Measurements from ENCODE around the gene SLC9A8. TPM values are rescaled to one million over a fixed set of nuclear protein-coding genes. Genes with fewer than 3 reads are reported as not detected.

Gene SLC9A8
- total and polyA plus RNA-seq, 9 donors = 4.0 to 6.3 (median 5.4) TPM

GRCh38 chr20:49905415-49906091 is 92.9 kb downstream of the SLC9A8 start:
- 90% methylated on average over 29 of the region's 29 CpGs for WGBS (ENCODE audit: insufficient coverage)
- no peak overlapping the region for H3K27ac ChIP-seq (ENCODE audit: low read length)

GRCh38 chr20:49906101-49906604 is 93.5 kb downstream of the SLC9A8 start:
- no peak overlapping the region for H3K4me3 ChIP-seq (ENCODE audit: low read length)
- DNase-seq = no peak
- peaks cover 57% of the 10 kb centered on the region for H3K36me3 ChIP-seq (ENCODE audit: control insufficient read depth, insufficient read depth, low read length)
- no peak overlapping the region for H3K27ac ChIP-seq (ENCODE audit: low read length)
- peaks cover 16% of the 10 kb centered on the region for H3K4me1 ChIP-seq (ENCODE audit: control insufficient read depth, insufficient read depth, low read length)
- H3K9me3 ChIP-seq (replicated peaks; ENCODE audit: control insufficient read depth, low read depth, low read length) = no peaks in the 10 kb centered on the region
- H3K27me3 ChIP-seq (ENCODE audit: control insufficient read depth, insufficient read depth, low read length) = no peaks in the 10 kb centered on the region
- 91% methylated on average over 37 of the region's 37 CpGs for WGBS (ENCODE audit: insufficient coverage)

More at GRCh38 chr20:49905415-49906091, 92.9 kb downstream of the SLC9A8 start:
- H3K4me3 ChIP-seq (ENCODE audit: low read length) = no peak overlapping the region
- no peaks in the 10 kb centered on the region for H3K9me3 ChIP-seq (replicated peaks; ENCODE audit: control insufficient read depth, low read depth, low read length)
- H3K27me3 ChIP-seq (ENCODE audit: control insufficient read depth, insufficient read depth, low read length) = no peaks in the 10 kb centered on the region
- H3K36me3 ChIP-seq (ENCODE audit: control insufficient read depth, insufficient read depth, low read length) = peaks cover 57% of the 10 kb centered on the region
- peaks cover 12% of the 10 kb centered on the region for H3K4me1 ChIP-seq (ENCODE audit: control insufficient read depth, insufficient read depth, low read length)
- DNase-seq = no peak

- WGBS (ENCODE audit: insufficient coverage) = 86% methylated on average over 15 of the region's 15 CpGs
- Histone ChIP-seq H3K36me3 (ENCODE audit: control insufficient read depth, insufficient read depth, low read length) (peaks cover 58% of the 10 kb centered on the region), H3K4me1 (ENCODE audit: control insufficient read depth, insufficient read depth, low read length) (peaks cover 16% of the 10 kb centered on the region), H3K4me3 (ENCODE audit: low read length) (no peak overlapping the region), H3K27me3 (ENCODE audit: control insufficient read depth, insufficient read depth, low read length) (no peaks in the 10 kb centered on the region), H3K27ac (ENCODE audit: low read length) (no peak overlapping the region), H3K9me3 (replicated peaks; ENCODE audit: control insufficient read depth, low read depth, low read length) (no peaks in the 10 kb centered on the region)
- DNase-seq = no peak
These were observed 94.1 kb downstream of the SLC9A8 start for GRCh38 chr20:49906615-49907154.

- Histone ChIP-seq H3K27ac (ENCODE audit: low read length) (no peak overlapping the region), H3K4me3 (ENCODE audit: low read length) (no peak overlapping the region), H3K36me3 (ENCODE audit: control insufficient read depth, insufficient read depth, low read length) (peaks cover 60% of the 10 kb centered on the region), H3K27me3 (ENCODE audit: control insufficient read depth, insufficient read depth, low read length) (no peaks in the 10 kb centered on the region), H3K4me1 (ENCODE audit: control insufficient read depth, insufficient read depth, low read length) (peaks cover 16% of the 10 kb centered on the region), H3K9me3 (replicated peaks; ENCODE audit: control insufficient read depth, low read depth, low read length) (no peaks in the 10 kb centered on the region)
- DNase-seq = no peak
- 94% methylated on average over 18 of the region's 19 CpGs for WGBS (ENCODE audit: insufficient coverage)
These were observed 95.0 kb downstream of the SLC9A8 start for GRCh38 chr20:49907405-49908257.

- WGBS (ENCODE audit: insufficient coverage) = 96% methylated on average over 10 of the region's 11 CpGs
- Histone ChIP-seq H3K4me3 (ENCODE audit: low read length) (no peak overlapping the region), H3K4me1 (ENCODE audit: control insufficient read depth, insufficient read depth, low read length) (peaks cover 16% of the 10 kb centered on the region), H3K36me3 (ENCODE audit: control insufficient read depth, insufficient read depth, low read length) (peaks cover 60% of the 10 kb centered on the region), H3K9me3 (replicated peaks; ENCODE audit: control insufficient read depth, low read depth, low read length) (no peaks in the 10 kb centered on the region), H3K27ac (ENCODE audit: low read length) (no peak overlapping the region), H3K27me3 (ENCODE audit: control insufficient read depth, insufficient read depth, low read length) (no peaks in the 10 kb centered on the region)
- no peak for DNase-seq
These were observed 95.6 kb downstream of the SLC9A8 start for GRCh38 chr20:49908258-49908565.

GRCh38 chr20:49909499-49910339 is 97.1 kb downstream of the SLC9A8 start:
- WGBS (ENCODE audit: insufficient coverage) = 68% methylated on average over 22 of the region's 28 CpGs
- H3K36me3 ChIP-seq (ENCODE audit: control insufficient read depth, insufficient read depth, low read length) = peaks cover 48% of the 10 kb centered on the region
- H3K4me3 ChIP-seq (ENCODE audit: low read length) = no peak overlapping the region
- no peaks in the 10 kb centered on the region for H3K9me3 ChIP-seq (replicated peaks; ENCODE audit: control insufficient read depth, low read depth, low read length)
- peaks cover 30% of the 10 kb centered on the region for H3K4me1 ChIP-seq (ENCODE audit: control insufficient read depth, insufficient read depth, low read length)
- H3K27me3 ChIP-seq (ENCODE audit: control insufficient read depth, insufficient read depth, low read length) = no peaks in the 10 kb centered on the region
- DNase-seq = no peak
- peak overlapping the region; percentile 67 for H3K27ac ChIP-seq (ENCODE audit: low read length)

GRCh38 chr20:49910340-49910706 is 97.7 kb downstream of the SLC9A8 start:
- peaks cover 42% of the 10 kb centered on the region for H3K36me3 ChIP-seq (ENCODE audit: control insufficient read depth, insufficient read depth, low read length)
- H3K9me3 ChIP-seq (replicated peaks; ENCODE audit: control insufficient read depth, low read depth, low read length) = no peaks in the 10 kb centered on the region
- peak overlapping the region; percentile 67 for H3K27ac ChIP-seq (ENCODE audit: low read length)
- H3K4me1 ChIP-seq (ENCODE audit: control insufficient read depth, insufficient read depth, low read length) = peaks cover 32% of the 10 kb centered on the region
- H3K27me3 ChIP-seq (ENCODE audit: control insufficient read depth, insufficient read depth, low read length) = no peaks in the 10 kb centered on the region
- H3K4me3 ChIP-seq (ENCODE audit: low read length) = no peak overlapping the region
- WGBS (ENCODE audit: insufficient coverage) = 70% methylated on average over 3 of the region's 4 CpGs
- no peak for DNase-seq

GRCh38 chr20:49913399-49914047 is 100.9 kb downstream of the SLC9A8 start:
- peaks cover 35% of the 10 kb centered on the region for H3K4me1 ChIP-seq (ENCODE audit: control insufficient read depth, insufficient read depth, low read length)
- 79% methylated on average over 6 of the region's 16 CpGs for WGBS (ENCODE audit: insufficient coverage)
- H3K36me3 ChIP-seq (ENCODE audit: control insufficient read depth, insufficient read depth, low read length) = peaks cover 12% of the 10 kb centered on the region
- H3K4me3 ChIP-seq (ENCODE audit: low read length) = no peak overlapping the region
- no peak for DNase-seq
- H3K9me3 ChIP-seq (replicated peaks; ENCODE audit: control insufficient read depth, low read depth, low read length) = no peaks in the 10 kb centered on the region
- H3K27me3 ChIP-seq (ENCODE audit: control insufficient read depth, insufficient read depth, low read length) = no peaks in the 10 kb centered on the region
- no peak overlapping the region for H3K27ac ChIP-seq (ENCODE audit: low read length)

GRCh38 chr20:49914310-49915117 is 101.9 kb downstream of the SLC9A8 start:
- no peak for DNase-seq
- Histone ChIP-seq H3K4me1 (ENCODE audit: control insufficient read depth, insufficient read depth, low read length) (peaks cover 32% of the 10 kb centered on the region), H3K27me3 (ENCODE audit: control insufficient read depth, insufficient read depth, low read length) (no peaks in the 10 kb centered on the region), H3K36me3 (ENCODE audit: control insufficient read depth, insufficient read depth, low read length) (peaks cover 9% of the 10 kb centered on the region), H3K27ac (ENCODE audit: low read length) (peak overlapping the region; percentile 97), H3K9me3 (replicated peaks; ENCODE audit: control insufficient read depth, low read depth, low read length) (no peaks in the 10 kb centered on the region), H3K4me3 (ENCODE audit: low read length) (peak overlapping the region; percentile 73)
- WGBS (ENCODE audit: insufficient coverage) = 4% methylated on average over 18 of the region's 19 CpGs

Measured in muscle of leg (tissue), 11 donors.